Tibial nerve (tissue), 4 donors: ENCODE results near the gene PTPRCAP.

ENCODE experiments used
- CTCF ChIP-seq, 5 experiments: fragments of 200-600 bp in 3 of 5; fragments of 450-650 bp in 2 of 5; sonication (generic) in 3 of 5; IDR thresholded peaks; one replicate each; pipeline ENCODE4 v1.5.1; 2016 to 2019; ENCODE audit warnings: antibody characterized with exemption in 5 of 5, mild to moderate bottlenecking in 3 of 5, moderate library complexity in 2 of 5
- EP300 ChIP-seq, 2 donors: sonication (generic); formaldehyde crosslinking; IDR thresholded peaks; one replicate each; pipeline ENCODE4 v1.6.1; 2017; ENCODE audit warnings: antibody characterized with exemption in 2 of 2, mild to moderate bottlenecking in 1 of 2
- POLR2A ChIP-seq, 2 donors: fragments of 450-650 bp; IDR thresholded peaks; one replicate each; pipeline ENCODE4 v1.6.1; 2017; ENCODE audit warnings: antibody characterized with exemption in 2 of 2, mild to moderate bottlenecking in 2 of 2, moderate library complexity in 2 of 2

- TF ChIP-seq CTCF (IDR thresholded peaks at IDR 0.05): no peak
- TF ChIP-seq EP300 (IDR thresholded peaks at IDR 0.05): no peak
- no peak for TF ChIP-seq POLR2A (IDR thresholded peaks at IDR 0.05)
Measured at GRCh38 chr11:67429722-67430121, 7.8 kb downstream of the PTPRCAP start.
